Measurements from ENCODE around the gene BNIP3.

The BNIP3 gene

DNA sequence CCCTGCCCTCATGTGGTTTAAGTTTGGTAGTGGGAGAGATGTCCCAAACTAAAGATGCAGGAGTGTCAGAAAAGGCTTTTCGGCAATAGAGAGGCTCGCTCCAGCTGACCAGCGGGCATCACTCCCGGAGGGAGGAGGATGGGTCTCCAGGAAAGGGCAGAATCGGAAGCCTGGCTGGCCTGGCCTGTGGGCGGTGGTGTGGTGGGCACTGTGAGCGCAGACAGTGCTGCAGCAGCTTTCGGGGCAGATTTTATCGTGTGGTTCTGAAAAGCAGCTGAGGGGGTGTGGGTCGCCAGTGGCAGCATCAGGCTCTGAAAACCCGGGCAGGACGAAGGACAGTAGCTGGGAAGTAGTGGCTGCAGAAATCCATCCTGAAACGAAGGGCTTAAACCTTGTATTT lies 12.8 kb downstream of the BNIP3 start:
- H3K36me3 Mint-ChIP-seq (ENCODE audit: low read depth), result peaks cover 59% of the 10 kb centered on the region
- no peaks in the 10 kb centered on the region for H3K9me3 Mint-ChIP-seq

GRCh38 chr10:131964298-131964697 lies 17.4 kb downstream of the BNIP3 start:
- Mint-ChIP-seq H3K27ac (no peak overlapping the region), H3K4me3 (no peak overlapping the region), H3K4me1 (no peaks in the 10 kb centered on the region), H3K27me3 (ENCODE audit: low read depth) (no peaks in the 10 kb centered on the region), H3K9me3 (no peaks in the 10 kb centered on the region), H3K36me3 (ENCODE audit: low read depth) (peaks cover 39% of the 10 kb centered on the region)
- TF ChIP-seq, protein P1, sequence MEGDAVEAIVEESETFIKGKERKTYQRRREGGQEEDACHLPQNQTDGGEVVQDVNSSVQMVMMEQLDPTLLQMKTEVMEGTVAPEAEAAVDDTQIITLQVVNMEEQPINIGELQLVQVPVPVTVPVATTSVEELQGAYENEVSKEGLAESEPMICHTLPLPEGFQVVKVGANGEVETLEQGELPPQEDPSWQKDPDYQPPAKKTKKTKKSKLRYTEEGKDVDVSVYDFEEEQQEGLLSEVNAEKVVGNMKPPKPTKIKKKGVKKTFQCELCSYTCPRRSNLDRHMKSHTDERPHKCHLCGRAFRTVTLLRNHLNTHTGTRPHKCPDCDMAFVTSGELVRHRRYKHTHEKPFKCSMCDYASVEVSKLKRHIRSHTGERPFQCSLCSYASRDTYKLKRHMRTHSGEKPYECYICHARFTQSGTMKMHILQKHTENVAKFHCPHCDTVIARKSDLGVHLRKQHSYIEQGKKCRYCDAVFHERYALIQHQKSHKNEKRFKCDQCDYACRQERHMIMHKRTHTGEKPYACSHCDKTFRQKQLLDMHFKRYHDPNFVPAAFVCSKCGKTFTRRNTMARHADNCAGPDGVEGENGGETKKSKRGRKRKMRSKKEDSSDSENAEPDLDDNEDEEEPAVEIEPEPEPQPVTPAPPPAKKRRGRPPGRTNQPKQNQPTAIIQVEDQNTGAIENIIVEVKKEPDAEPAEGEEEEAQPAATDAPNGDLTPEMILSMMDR (IDR thresholded peaks at IDR 0.05; ENCODE audit: unreplicated experiment in 3 of 3), result no peak

More for the DNA sequence above, 12.8 kb downstream of the BNIP3 start:
- H3K27me3 Mint-ChIP-seq (ENCODE audit: low read depth), result no peaks in the 10 kb centered on the region
- no peak overlapping the region for H3K27ac Mint-ChIP-seq
- TF ChIP-seq, protein P1 (IDR thresholded peaks at IDR 0.05; ENCODE audit: unreplicated experiment in 3 of 3), result no peak
- H3K4me1 Mint-ChIP-seq, result peaks cover 17% of the 10 kb centered on the region
- no peak overlapping the region for H3K4me3 Mint-ChIP-seq

GRCh38 chr10:131963811-131964210 lies 17.9 kb downstream of the BNIP3 start:
- H3K36me3 Mint-ChIP-seq (ENCODE audit: low read depth), result peaks cover 39% of the 10 kb centered on the region

DNA sequence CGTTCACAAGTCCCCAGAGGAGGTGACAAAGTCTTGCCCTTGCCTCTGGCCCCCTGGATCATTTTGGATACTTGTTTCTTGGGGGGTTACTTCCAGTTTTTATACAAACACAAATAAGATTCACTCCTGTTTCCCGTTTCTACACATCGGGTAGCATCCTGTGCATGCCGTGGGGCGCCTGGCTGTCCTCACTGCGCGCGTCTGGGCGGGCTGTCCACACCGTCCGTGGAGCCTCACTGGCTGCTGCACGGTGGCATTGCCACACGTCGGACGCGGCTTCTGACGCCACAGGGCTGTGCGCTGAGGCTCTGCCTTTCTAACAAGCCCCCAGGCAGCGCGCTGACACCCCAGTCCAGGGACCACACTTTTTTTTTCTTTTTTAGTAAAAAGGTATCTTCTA lies 18.4 kb downstream of the BNIP3 start:
- no peaks in the 10 kb centered on the region for H3K4me1 Mint-ChIP-seq
- TF ChIP-seq, protein P1 (IDR thresholded peaks at IDR 0.05; ENCODE audit: unreplicated experiment in 3 of 3), result no peak
- H3K4me3 Mint-ChIP-seq, result no peak overlapping the region
- peaks cover 39% of the 10 kb centered on the region for H3K36me3 Mint-ChIP-seq (ENCODE audit: low read depth)
- H3K27ac Mint-ChIP-seq, result no peak overlapping the region
- no peaks in the 10 kb centered on the region for H3K9me3 Mint-ChIP-seq
- H3K27me3 Mint-ChIP-seq (ENCODE audit: low read depth), result no peaks in the 10 kb centered on the region

More at GRCh38 chr10:131963811-131964210, 17.9 kb downstream of the BNIP3 start:
- Mint-ChIP-seq H3K4me3 (no peak overlapping the region), H3K9me3 (no peaks in the 10 kb centered on the region), H3K4me1 (no peaks in the 10 kb centered on the region), H3K27ac (no peak overlapping the region), H3K27me3 (ENCODE audit: low read depth) (no peaks in the 10 kb centered on the region)
- TF ChIP-seq, protein P1 (IDR thresholded peaks at IDR 0.05; ENCODE audit: unreplicated experiment in 3 of 3), result no peak

- no peaks in the 10 kb centered on the region for H3K4me1 Mint-ChIP-seq
- H3K27ac Mint-ChIP-seq, result no peak overlapping the region
- H3K4me3 Mint-ChIP-seq, result no peak overlapping the region
- peaks cover 48% of the 10 kb centered on the region for H3K36me3 Mint-ChIP-seq (ENCODE audit: low read depth)
- no peaks in the 10 kb centered on the region for H3K27me3 Mint-ChIP-seq (ENCODE audit: low read depth)
- H3K9me3 Mint-ChIP-seq, result no peaks in the 10 kb centered on the region
- TF ChIP-seq, protein P1 (IDR thresholded peaks at IDR 0.05; ENCODE audit: unreplicated experiment in 3 of 3), result no peak
These were observed 19.7 kb downstream of the BNIP3 start for GRCh38 chr10:131961777-131962662.
